WERI-Rb-1 (cell line): ENCODE measurements around the gene PNLIP.

Experiments
- DNase-seq: peaks from one replicate; pipeline ENCODE4 v3.0.0-alpha.2; 2020
- H3K27ac ChIP-seq: fragments of 250-450 bp; sonication (Bioruptor Pico); 2 replicates; pipeline ENCODE4 v1.5.1; 2020; ENCODE audit warnings: mild to moderate bottlenecking, moderate library complexity
- H3K27me3 ChIP-seq: fragments of 250-450 bp; sonication (Bioruptor Pico); 2 replicates; pipeline ENCODE4 v1.5.1; 2021; ENCODE audit warnings: mild to moderate bottlenecking, low read depth, moderate library complexity; ENCODE audit not compliant: insufficient read depth, severe bottlenecking
- H3K36me3 ChIP-seq: fragments of 250-450 bp; sonication (Bioruptor Pico); 2 replicates; pipeline ENCODE4 v1.5.1; 2020; ENCODE audit warnings: mild to moderate bottlenecking, moderate library complexity
- H3K4me3 ChIP-seq: 2 replicates; pipeline ENCODE4 v1.5.1; 2011; ENCODE audit warnings: low read depth, mild to moderate bottlenecking, control low read depth, low read length
- H3K9me3 ChIP-seq: fragments of 250-450 bp; sonication (Bioruptor Pico); 2 replicates; pipeline ENCODE4 v1.5.1; 2021; ENCODE audit warnings: mild to moderate bottlenecking, moderate library complexity; ENCODE audit not compliant: severe bottlenecking
- TF ChIP-seq, protein P1 (sequence below): IDR thresholded peaks from 2 replicates; pipeline ENCODE4 v1.5.1; 2011; ENCODE audit warnings: low read depth, mild to moderate bottlenecking, control low read depth, inconsistent platforms, low read length

Gene PNLIP

DNA sequence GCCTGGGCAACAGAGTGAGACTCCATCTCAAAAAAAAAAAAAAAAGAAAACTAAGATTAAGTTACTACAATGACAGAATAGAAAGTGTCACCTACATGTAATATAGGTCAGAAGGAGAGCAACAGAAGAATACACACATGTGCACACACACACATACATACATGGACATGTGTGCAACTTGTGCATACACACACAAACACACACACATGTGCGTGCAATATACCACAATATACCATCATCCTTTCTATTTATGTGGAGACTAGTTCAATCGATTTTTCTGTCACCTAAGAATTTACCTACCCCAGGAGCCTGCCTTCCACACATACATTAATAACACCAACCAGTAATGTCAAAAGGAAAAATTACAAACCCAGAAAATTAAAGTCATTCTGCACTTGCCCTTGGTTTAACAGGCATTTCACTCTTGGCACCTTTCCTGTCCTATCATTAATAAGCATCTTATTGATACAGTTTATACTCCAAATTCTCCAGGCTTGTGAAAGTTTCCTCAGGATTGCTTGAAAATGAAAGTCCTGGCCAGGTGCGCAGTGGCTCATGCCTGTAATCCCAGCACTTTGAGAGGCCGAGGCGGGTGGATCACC lies 47.5 kb downstream of the PNLIP start:
- no peak overlapping the region for H3K27ac ChIP-seq
- TF ChIP-seq, protein P1, sequence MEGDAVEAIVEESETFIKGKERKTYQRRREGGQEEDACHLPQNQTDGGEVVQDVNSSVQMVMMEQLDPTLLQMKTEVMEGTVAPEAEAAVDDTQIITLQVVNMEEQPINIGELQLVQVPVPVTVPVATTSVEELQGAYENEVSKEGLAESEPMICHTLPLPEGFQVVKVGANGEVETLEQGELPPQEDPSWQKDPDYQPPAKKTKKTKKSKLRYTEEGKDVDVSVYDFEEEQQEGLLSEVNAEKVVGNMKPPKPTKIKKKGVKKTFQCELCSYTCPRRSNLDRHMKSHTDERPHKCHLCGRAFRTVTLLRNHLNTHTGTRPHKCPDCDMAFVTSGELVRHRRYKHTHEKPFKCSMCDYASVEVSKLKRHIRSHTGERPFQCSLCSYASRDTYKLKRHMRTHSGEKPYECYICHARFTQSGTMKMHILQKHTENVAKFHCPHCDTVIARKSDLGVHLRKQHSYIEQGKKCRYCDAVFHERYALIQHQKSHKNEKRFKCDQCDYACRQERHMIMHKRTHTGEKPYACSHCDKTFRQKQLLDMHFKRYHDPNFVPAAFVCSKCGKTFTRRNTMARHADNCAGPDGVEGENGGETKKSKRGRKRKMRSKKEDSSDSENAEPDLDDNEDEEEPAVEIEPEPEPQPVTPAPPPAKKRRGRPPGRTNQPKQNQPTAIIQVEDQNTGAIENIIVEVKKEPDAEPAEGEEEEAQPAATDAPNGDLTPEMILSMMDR = no peak
- H3K27me3 ChIP-seq = no peaks in the 10 kb centered on the region
- no peak for DNase-seq
- H3K9me3 ChIP-seq = peaks cover 4% of the 10 kb centered on the region
- H3K4me3 ChIP-seq = no peak overlapping the region
- H3K36me3 ChIP-seq = no peaks in the 10 kb centered on the region

DNA sequence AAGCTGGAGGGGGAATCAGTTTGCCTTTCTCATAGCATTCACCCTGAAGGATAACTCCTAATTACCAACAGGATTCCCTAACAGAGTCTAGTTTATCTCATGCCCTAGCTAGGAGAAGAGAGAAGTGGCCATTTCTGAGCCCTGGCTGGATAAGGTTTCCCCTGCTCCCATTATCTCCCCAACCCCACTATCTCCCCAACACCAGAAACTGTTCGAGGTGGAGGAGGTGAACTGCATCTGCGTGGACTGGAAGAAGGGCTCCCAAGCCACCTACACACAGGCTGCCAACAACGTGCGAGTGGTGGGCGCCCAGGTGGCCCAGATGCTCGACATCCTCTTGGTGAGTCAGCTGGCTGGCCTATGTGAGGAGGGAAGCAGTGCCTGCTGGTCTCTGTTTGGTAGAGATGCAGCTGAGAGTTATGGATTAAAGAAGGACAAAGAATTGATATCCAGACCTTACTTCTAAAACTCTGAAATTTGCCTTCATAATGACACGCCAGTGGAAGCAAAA lies 48.8 kb downstream of the PNLIP start:
- H3K36me3 ChIP-seq = no peaks in the 10 kb centered on the region
- no peaks in the 10 kb centered on the region for H3K9me3 ChIP-seq
- DNase-seq = no peak
- H3K27ac ChIP-seq = no peak overlapping the region
- no peaks in the 10 kb centered on the region for H3K27me3 ChIP-seq
- TF ChIP-seq, protein P1 = no peak
- H3K4me3 ChIP-seq = no peak overlapping the region

DNA sequence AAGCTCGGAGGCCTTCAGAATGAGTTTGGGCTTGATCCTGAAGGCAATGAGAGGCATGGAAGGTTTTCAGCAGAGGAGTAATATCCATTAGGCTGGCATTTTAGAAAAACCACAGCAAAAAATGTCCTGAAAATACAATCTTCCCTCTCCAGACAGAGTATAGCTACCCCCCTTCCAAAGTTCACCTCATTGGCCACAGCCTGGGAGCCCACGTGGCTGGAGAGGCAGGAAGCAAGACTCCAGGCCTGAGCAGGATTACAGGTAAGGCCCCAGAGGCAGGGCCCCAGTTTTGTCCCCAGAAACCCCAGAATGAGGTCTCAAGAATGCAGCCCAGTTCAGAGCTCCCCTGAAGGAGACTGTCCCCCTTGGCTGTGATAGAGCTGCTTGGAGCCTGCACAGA lies 50.3 kb downstream of the PNLIP start:
- no peaks in the 10 kb centered on the region for H3K9me3 ChIP-seq
- no peaks in the 10 kb centered on the region for H3K36me3 ChIP-seq
- H3K27me3 ChIP-seq = no peaks in the 10 kb centered on the region
- H3K4me3 ChIP-seq = no peak overlapping the region
- TF ChIP-seq, protein P1 = no peak
- no peak overlapping the region for H3K27ac ChIP-seq
- no peak for DNase-seq

DNA sequence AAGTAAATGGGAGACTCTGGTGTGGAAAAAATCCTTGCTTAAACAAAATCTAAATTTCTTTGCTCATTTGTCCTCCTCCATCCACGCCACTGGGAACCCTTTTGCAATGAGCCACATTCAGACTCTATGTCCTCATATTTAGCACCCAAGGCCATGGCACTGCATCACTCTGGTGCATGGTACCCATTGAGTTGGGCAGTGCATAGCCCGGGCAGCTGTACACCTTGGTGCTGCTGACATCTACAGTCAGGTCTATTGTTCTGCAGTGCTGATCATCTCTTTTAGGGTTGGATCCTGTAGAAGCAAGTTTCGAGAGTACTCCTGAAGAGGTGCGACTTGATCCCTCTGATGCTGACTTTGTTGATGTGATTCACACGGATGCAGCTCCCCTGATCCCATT lies 51.8 kb downstream of the PNLIP start:
- Histone ChIP-seq H3K36me3 (no peaks in the 10 kb centered on the region), H3K4me3 (no peak overlapping the region), H3K27me3 (no peaks in the 10 kb centered on the region), H3K27ac (no peak overlapping the region), H3K9me3 (no peaks in the 10 kb centered on the region)
- TF ChIP-seq, protein P1 = peak; percentile 34
- DNase-seq = no peak

DNA sequence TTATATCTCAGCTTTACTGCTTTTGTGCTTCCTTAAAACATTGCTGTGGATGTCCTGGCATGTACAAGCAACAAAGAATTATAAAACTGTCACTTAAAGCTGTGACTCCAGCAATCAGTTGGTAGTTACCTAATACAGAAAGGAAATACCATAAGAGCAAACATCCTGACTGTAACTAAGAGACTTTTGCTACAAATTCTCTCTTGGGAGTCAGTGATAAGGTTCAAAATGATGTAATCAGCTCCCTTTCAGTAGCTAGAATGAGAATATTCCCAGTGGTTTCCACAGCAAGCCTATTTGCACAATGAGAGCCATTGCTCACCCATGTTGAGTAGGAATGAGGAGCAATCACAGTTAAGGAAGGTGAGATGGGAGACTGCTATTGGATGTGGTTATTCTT lies 52.6 kb downstream of the PNLIP start:
- Histone ChIP-seq H3K4me3 (no peak overlapping the region), H3K9me3 (no peaks in the 10 kb centered on the region), H3K36me3 (no peaks in the 10 kb centered on the region), H3K27me3 (no peaks in the 10 kb centered on the region), H3K27ac (no peak overlapping the region)
- DNase-seq = no peak
- TF ChIP-seq, protein P1 = no peak

DNA sequence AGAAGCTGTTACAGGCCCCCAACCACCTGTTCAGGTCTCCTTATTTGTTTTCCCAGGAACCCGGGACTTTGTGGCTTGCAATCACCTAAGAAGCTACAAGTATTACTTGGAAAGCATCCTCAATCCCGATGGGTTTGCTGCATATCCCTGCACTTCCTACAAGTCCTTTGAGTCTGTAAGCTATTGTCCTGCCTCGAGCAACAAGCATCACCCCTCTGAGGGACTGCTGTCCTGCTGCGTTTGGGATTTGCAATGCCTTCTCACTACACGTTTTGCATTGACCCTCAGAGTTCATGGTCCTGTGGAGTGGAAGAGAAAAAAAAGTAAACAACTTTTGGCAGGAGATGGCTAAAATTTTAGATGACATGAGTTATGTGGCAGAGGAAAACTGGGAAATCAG lies 54.3 kb downstream of the PNLIP start:
- TF ChIP-seq, protein P1 = no peak

More for the DNA sequence above, 54.3 kb downstream of the PNLIP start:
- no peaks in the 10 kb centered on the region for H3K9me3 ChIP-seq
- no peak overlapping the region for H3K4me3 ChIP-seq
- DNase-seq = no peak
- no peak overlapping the region for H3K27ac ChIP-seq
- H3K27me3 ChIP-seq = no peaks in the 10 kb centered on the region
- H3K36me3 ChIP-seq = no peaks in the 10 kb centered on the region
